ENCODE results near the gene FGGY.

FGGY gene

GRCh38 chr1:59755069-59755685, 458.3 kb downstream of the FGGY start:
- Histone ChIP-seq H3K4me1 (ENCODE audit: insufficient read depth, low read length) (peaks cover 21% of the 10 kb centered on the region), H3K27me3 (ENCODE audit: insufficient read depth, low read length) (no peaks in the 10 kb centered on the region), H2AFZ (ENCODE audit: low read depth, low read length) (no peak overlapping the region), H3K36me3 (ENCODE audit: insufficient read depth, low read length) (no peaks in the 10 kb centered on the region), H3K4me3 (ENCODE audit: low read length) (no peak overlapping the region), H3K9me3 (ENCODE audit: low read length) (no peaks in the 10 kb centered on the region)

DNA sequence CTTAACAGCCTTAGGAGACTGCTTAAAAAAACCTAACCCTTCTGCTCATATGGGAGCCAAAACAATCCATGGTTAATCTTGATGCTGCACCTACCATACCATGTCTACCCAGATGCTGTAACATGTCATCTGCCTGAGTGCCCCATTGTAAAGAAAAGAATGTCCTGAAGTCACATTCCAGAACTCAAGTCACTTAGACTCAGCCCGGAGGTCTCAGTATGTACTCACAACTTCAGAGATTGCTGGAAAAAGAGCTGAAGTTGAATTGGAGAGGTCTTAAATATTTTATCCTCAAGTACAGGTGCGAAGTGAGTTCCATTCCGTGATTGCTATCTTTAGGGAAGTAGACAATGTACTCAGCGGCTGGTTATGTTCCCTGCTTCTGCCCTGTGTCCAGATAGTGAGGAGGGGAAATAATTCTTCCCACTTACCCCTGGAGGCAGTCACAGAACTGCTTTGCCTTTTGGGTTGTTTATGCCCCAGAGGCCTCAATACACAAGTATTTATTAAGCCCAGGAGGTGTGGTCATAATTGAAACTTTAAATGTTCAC, 460.4 kb downstream of the FGGY start:
- no peaks in the 10 kb centered on the region for H3K9me3 ChIP-seq (ENCODE audit: low read length)
- H3K27me3 ChIP-seq (ENCODE audit: insufficient read depth, low read length), result no peaks in the 10 kb centered on the region
- H3K36me3 ChIP-seq (ENCODE audit: insufficient read depth, low read length), result no peaks in the 10 kb centered on the region
- H2AFZ ChIP-seq (ENCODE audit: low read depth, low read length), result no peak overlapping the region
- H3K4me1 ChIP-seq (ENCODE audit: insufficient read depth, low read length), result peaks cover 12% of the 10 kb centered on the region
- H3K4me3 ChIP-seq (ENCODE audit: low read length), result no peak overlapping the region

DNA sequence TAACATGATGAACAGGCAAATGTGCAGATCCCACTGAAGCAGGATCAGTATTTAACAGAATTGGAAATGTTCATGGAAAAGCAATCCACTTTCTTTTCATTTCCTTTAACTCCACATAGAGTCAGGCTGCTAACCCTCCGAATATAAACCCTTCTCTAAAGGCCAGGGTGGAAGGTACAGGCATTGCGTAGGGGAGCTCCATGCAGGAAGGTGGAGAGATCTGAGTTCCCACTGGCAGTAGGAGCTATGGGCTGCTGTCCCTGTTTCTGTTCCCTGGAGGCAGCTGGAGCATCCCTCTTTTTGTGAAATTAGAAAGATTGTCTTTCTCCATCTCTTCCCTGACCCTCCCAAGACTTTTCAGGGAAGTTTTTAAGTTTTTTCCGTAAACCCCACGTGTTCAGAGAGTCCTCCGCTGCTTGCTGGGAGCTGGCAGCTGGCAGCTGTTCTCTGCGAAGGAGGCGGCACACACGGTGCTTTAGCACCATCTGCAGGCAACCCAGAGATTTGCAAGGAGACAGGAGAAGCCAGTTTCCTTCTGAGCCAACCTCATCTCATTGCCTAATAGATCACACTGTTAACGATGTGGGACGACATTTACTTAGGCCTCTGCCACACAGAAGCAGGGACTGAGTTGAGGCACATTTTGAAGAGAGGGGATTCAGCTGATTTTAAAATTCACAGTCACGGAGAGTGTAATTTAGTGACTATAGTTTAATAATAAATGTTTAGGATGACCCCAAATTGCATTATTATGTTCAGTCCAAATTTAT, 462.4 kb downstream of the FGGY start:
- Histone ChIP-seq H3K4me3 (ENCODE audit: low read length) (no peak overlapping the region), H3K4me1 (ENCODE audit: insufficient read depth, low read length) (peaks cover 3% of the 10 kb centered on the region), H2AFZ (ENCODE audit: low read depth, low read length) (no peak overlapping the region), H3K9me3 (ENCODE audit: low read length) (no peaks in the 10 kb centered on the region), H3K36me3 (ENCODE audit: insufficient read depth, low read length) (no peaks in the 10 kb centered on the region), H3K27me3 (ENCODE audit: insufficient read depth, low read length) (no peaks in the 10 kb centered on the region)

DNA sequence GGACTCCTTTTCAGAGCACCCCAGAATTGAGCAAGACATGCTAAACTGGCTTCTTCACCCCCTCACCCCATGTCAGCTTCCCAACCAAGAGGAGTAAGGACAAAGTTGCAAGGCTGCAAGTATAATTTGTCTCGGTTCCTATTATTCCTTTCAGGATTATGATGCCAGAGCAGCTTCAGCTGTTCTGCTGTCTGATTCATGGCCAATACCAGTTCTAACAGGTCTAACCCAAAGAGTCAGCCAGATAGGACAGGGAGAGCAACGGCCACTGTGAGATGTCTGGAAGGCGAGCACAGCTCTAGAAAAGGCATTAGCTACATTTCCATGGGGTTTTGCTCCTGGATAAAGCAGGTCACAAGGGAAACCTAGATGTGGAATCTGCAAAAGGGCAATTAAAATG, 464.5 kb downstream of the FGGY start:
- Histone ChIP-seq H2AFZ (ENCODE audit: low read depth, low read length) (no peak overlapping the region), H3K9me3 (ENCODE audit: low read length) (no peaks in the 10 kb centered on the region), H3K27me3 (ENCODE audit: insufficient read depth, low read length) (no peaks in the 10 kb centered on the region), H3K4me1 (ENCODE audit: insufficient read depth, low read length) (peaks cover 21% of the 10 kb centered on the region), H3K4me3 (ENCODE audit: low read length) (no peak overlapping the region), H3K36me3 (ENCODE audit: insufficient read depth, low read length) (no peaks in the 10 kb centered on the region)

DNA sequence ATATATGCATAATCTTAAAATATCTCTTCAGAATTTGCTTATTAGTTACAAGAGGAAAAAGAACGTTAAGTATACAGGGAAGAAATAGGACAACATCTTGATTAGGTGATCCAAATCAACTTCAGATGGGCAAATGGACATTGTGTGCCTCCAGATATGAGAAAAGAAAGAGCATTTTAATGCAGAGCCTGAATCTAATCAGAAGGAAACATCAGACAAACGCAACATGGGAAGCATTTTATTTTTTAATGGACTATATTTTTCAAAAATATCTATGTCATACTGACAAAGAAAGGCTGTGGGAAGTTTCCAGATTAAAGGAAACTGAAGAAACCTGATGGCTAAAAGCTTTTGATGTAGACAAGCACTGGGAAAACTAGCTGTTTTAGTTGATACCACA, 466.5 kb downstream of the FGGY start:
- H3K4me1 ChIP-seq (ENCODE audit: insufficient read depth, low read length), result peaks cover 28% of the 10 kb centered on the region
- no peaks in the 10 kb centered on the region for H3K27me3 ChIP-seq (ENCODE audit: insufficient read depth, low read length)
- no peaks in the 10 kb centered on the region for H3K9me3 ChIP-seq (ENCODE audit: low read length)
- no peak overlapping the region for H3K4me3 ChIP-seq (ENCODE audit: low read length)
- no peaks in the 10 kb centered on the region for H3K36me3 ChIP-seq (ENCODE audit: insufficient read depth, low read length)
- no peak overlapping the region for H2AFZ ChIP-seq (ENCODE audit: low read depth, low read length)

DNA sequence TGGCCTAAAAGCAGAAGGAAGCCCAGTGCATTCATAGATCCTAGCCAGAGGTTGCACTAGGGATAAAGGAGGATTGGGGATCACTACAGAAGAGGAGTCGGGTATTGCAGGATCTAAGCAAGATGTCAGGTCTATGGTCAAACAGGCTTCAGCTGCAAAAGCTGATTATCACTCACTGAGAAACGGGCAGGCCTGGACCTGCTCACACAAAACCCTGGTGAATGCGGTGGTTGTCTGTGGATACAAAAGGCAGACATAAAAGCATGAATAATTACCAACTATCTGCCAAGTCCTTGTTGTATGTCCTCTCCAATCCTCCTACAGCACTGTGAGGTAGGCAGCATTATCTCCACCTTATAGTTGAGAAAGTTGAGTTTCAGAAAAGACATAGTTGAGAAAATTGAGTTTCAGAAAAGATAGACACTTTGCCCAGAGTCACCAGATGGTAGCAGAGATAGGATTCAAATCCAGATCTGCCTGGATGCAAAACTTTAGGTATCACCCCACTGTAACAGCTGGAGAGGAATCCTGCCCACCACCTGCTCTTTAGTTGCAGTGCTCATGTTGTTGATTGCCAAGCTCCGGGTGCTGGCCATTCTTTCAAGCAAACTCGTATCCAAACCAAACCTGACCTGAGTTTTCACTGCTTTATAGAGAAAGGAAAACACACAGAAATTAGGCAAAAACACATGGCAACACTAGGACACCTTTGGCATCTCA, 468.3 kb downstream of the FGGY start:
- Histone ChIP-seq H3K4me1 (ENCODE audit: insufficient read depth, low read length) (peaks cover 25% of the 10 kb centered on the region), H3K4me3 (ENCODE audit: low read length) (no peak overlapping the region), H3K27me3 (ENCODE audit: insufficient read depth, low read length) (no peaks in the 10 kb centered on the region), H3K9me3 (ENCODE audit: low read length) (no peaks in the 10 kb centered on the region), H2AFZ (ENCODE audit: low read depth, low read length) (no peak overlapping the region), H3K36me3 (ENCODE audit: insufficient read depth, low read length) (no peaks in the 10 kb centered on the region)

DNA sequence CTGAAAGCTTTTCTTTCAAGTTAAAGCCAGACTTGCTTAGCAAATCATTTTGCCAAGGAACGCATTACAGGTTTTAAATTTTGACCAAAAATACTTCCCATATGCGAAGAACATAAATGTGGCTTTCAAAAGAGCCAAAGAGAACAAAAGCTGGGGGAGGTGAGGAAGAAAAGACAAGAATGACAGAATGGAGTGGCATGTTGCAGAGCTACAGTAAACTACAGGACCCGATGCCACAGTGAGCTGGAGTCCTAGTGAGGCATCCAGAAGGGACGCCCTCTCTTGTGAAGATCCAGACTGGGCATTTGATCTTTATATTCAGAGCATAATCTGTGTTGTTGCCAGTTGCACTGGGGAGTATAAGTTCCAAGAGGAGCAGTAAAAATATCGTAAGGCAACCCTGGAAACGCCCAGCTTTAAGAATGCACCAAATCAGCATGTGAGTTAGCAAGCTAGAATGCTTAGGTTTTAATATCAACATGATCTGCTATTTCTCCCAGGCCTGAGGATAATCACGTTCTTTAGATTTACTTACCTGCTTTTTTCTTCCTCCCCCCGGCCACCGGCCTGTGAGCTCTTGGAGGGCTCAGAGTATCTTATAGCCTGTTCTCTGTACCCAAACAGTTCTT, 469.4 kb downstream of the FGGY start:
- H3K27me3 ChIP-seq (ENCODE audit: insufficient read depth, low read length), result no peaks in the 10 kb centered on the region
- no peak overlapping the region for H3K4me3 ChIP-seq (ENCODE audit: low read length)
- H3K9me3 ChIP-seq (ENCODE audit: low read length), result no peaks in the 10 kb centered on the region
- H2AFZ ChIP-seq (ENCODE audit: low read depth, low read length), result no peak overlapping the region
- H3K4me1 ChIP-seq (ENCODE audit: insufficient read depth, low read length), result peaks cover 25% of the 10 kb centered on the region
- no peaks in the 10 kb centered on the region for H3K36me3 ChIP-seq (ENCODE audit: insufficient read depth, low read length)

- Histone ChIP-seq H3K4me3 (ENCODE audit: low read length) (no peak overlapping the region), H3K27me3 (ENCODE audit: insufficient read depth, low read length) (no peaks in the 10 kb centered on the region), H3K4me1 (ENCODE audit: insufficient read depth, low read length) (peaks cover 25% of the 10 kb centered on the region), H3K9me3 (ENCODE audit: low read length) (no peaks in the 10 kb centered on the region), H3K36me3 (ENCODE audit: insufficient read depth, low read length) (no peaks in the 10 kb centered on the region), H2AFZ (ENCODE audit: low read depth, low read length) (no peak overlapping the region)
Observed at GRCh38 chr1:59767119-59767518, 470.2 kb downstream of the FGGY start.

DNA sequence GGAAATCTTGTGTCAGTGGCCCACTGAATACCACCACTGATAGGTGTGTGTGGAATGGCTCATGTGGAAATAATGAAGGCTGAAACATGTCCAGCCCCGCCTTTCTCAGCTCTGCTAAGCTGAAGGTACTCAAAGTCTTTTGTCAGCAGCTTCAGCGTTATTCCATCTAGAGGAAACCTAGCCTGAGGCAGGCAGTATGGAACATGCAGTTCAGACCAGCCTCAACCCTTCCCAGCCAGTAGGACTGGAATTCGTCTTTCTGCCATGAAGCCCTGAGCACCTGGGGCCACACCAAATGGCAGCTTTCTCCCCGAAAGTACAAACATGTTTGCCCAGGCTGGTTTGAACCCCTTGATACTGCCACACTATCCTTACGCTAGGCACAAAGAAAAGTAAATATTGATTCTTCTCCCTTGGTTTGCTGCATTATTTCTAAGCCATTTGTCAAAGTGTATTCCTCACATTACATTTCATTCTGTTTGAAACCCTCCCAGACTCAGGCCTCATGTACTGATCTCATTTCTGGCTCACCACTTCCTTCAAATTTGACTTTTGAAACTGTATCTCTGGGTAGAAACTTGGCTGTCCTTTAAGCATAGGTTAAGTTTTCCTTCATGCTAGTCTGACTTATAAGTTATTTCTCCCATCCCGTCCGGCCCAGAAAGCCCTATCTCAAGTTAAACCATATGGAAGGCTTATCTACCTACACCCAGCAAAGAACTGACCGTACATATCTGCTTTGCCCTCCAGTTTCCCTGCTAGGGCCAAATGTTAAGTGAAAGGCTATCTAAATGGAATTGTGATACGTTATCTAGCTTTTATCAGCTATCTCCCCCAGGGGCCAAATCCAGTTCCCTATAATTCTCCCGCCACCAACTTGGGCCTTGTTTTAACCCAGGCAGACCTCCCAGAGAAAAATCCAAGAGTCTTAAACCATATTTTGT, 472.2 kb downstream of the FGGY start:
- no peak overlapping the region for H3K4me3 ChIP-seq (ENCODE audit: low read length)
- H3K9me3 ChIP-seq (ENCODE audit: low read length), result no peaks in the 10 kb centered on the region
- H3K27me3 ChIP-seq (ENCODE audit: insufficient read depth, low read length), result no peaks in the 10 kb centered on the region
- no peaks in the 10 kb centered on the region for H3K36me3 ChIP-seq (ENCODE audit: insufficient read depth, low read length)
- H2AFZ ChIP-seq (ENCODE audit: low read depth, low read length), result no peak overlapping the region
- H3K4me1 ChIP-seq (ENCODE audit: insufficient read depth, low read length), result peaks cover 25% of the 10 kb centered on the region

DNA sequence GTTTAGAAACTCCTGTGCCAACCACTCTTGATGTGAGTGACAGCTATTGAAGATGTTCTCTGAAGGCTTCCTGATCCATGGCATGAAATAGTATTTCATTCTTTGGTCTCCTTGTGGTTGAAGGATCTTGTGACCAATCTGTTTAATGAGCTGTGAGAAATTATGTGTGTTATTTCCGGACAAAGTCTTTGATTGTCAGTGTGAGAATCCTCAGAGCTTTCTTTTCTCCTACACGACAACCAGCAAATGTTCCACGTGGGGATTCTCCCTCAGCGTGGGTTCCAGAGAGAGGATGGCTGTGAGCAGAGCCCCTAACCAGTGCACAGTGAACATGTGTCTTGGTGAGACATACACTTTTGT, 472.8 kb downstream of the FGGY start:
- H3K27me3 ChIP-seq (ENCODE audit: insufficient read depth, low read length), result no peaks in the 10 kb centered on the region
- peaks cover 23% of the 10 kb centered on the region for H3K4me1 ChIP-seq (ENCODE audit: insufficient read depth, low read length)
- no peak overlapping the region for H2AFZ ChIP-seq (ENCODE audit: low read depth, low read length)
- no peaks in the 10 kb centered on the region for H3K36me3 ChIP-seq (ENCODE audit: insufficient read depth, low read length)
- no peaks in the 10 kb centered on the region for H3K9me3 ChIP-seq (ENCODE audit: low read length)
- no peak overlapping the region for H3K4me3 ChIP-seq (ENCODE audit: low read length)

DNA sequence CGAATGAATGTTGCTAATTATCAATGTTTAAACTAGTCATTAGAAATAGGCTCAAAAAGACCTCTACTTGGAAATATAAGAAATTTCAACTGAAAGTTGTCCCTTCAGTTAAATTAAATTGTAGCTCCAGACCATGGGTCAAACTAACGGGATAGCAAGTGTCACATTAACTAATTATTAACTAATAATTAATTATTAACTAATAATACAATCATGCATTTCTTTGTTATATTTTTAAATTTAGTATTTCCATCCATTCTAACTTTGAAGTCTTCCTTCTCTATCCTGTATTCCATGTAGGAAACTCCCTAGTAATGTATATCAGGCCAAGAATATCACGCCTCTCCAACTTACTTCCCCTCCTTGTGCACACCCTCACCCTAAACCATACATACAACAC, 474.5 kb downstream of the FGGY start:
- Histone ChIP-seq H2AFZ (ENCODE audit: low read depth, low read length) (no peak overlapping the region), H3K27me3 (ENCODE audit: insufficient read depth, low read length) (no peaks in the 10 kb centered on the region), H3K4me1 (ENCODE audit: insufficient read depth, low read length) (peaks cover 8% of the 10 kb centered on the region), H3K4me3 (ENCODE audit: low read length) (no peak overlapping the region), H3K36me3 (ENCODE audit: insufficient read depth, low read length) (no peaks in the 10 kb centered on the region), H3K9me3 (ENCODE audit: low read length) (no peaks in the 10 kb centered on the region)

- no peaks in the 10 kb centered on the region for H3K36me3 ChIP-seq (ENCODE audit: insufficient read depth, low read length)
- no peaks in the 10 kb centered on the region for H3K4me1 ChIP-seq (ENCODE audit: insufficient read depth, low read length)
- no peak overlapping the region for H3K4me3 ChIP-seq (ENCODE audit: low read length)
- no peak overlapping the region for H2AFZ ChIP-seq (ENCODE audit: low read depth, low read length)
- H3K27me3 ChIP-seq (ENCODE audit: insufficient read depth, low read length), result no peaks in the 10 kb centered on the region
- H3K9me3 ChIP-seq (ENCODE audit: low read length), result no peaks in the 10 kb centered on the region
Observed at GRCh38 chr1:59775480-59775879, 478.6 kb downstream of the FGGY start.
